A549 treated with Mapracorat at 1 μM for 4 hours (cell line): ENCODE results near the gene CKM. TPM values are rescaled to one million over a fixed set of nuclear protein-coding genes. Genes with fewer than 3 reads are reported as not detected.

Experiments used
- total RNA-seq: library from RNA; stranded (reverse); fragments of 200-300 nt; extraction: Qiagen RNA extraction; gene quantifications from 5 replicates; pipeline ENCODE4 v1.2.3, GENCODE V29; 2022

Gene CKM
- total RNA-seq = not detected in 5 replicates

DNA sequence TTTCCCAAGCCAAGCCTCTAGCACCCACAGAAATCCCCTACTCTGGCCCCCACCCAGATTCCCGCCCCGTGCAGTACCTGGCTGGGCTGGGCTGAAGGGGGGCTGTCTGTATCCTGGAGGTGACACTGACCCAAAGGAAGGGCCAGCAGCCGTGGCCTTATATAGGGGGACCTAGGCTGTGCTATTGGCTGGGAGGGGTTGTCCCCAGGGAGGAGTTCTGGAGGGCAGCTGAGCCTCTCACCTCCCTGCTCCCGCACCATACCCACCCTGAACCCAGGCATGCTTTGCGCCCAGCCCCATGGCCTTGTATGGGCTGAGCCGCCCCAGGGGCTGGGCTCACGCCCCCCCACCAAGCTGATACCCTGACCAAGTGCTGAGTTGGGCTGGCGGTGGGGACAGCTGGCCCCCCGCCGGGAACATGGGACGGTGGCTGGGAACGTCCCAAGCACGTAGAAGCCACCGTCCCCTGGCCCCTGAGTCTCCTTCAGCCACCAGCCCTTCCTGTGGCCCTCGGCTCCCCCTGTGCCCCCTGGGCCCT, at the start of gene CKM:
CKM (minus strand) TSS at position 132 of the 538 bp plus-strand sequence. CDS start 3,162 bp downstream, outside the sequence.

DNA sequence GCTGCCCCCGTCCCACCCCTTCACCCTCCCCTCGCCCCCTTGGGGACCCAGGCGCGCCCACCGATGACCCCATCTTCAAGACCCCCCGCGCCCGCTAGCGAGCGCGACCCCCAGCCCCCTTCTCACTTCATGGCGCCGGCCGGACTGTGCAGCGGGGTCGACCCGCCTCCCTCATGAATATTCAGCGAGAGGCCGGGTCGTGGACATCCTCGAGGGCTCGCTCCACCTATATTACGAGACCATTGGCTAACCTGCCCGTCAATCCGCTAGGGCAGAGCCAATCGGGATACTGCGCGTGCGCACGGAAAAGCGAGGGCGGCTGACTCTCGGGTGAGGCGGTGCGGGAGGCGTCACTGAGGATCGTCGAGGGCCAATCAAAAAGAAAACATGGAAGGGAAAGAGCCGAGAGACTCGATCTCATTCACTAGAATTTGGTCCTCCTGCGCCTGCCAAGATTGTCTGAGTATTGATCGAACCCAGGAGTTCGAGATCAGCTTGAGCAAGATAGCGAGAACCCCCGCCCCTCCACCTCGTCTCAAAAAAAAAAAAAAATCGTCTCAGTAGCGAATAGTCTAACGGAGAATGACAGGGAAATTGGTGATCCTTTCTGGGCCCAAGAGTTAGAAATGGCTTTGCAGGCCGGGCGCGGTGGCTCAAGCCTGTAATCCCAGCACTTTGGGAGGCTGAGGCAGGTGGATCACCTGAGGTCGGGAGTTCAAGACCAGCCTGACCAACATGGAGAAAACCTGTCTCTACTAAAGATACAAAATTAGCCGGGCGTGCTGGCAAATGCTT, 47.9 kb upstream of the CKM start, which contains the start of gene ERCC2:
ERCC2 (minus strand) TSS at position 164 of the 795 bp plus-strand sequence; CDS start at position 131, 33 bp downstream.

GRCh38 chr19:45340232-45340898, 17.7 kb upstream of the CKM start, which contains the start of gene KLC3:
Gene KLC3 (plus strand): TSS chr19:45340750. CDS start chr19:45345542, 4,792 bp downstream.

Other genes with a start within 250 kb of the CKM start
- gene ZNF296, start 246.4 kb downstream of the CKM start, total RNA-seq = 9.3 to 15.7 TPM (median 13.8 TPM) in 5 replicates
- gene GEMIN7, start 243.6 kb downstream of the CKM start, total RNA-seq = 87.1 to 92.1 TPM (median 90.7 TPM) in 5 replicates
- 24.6 to 41.0 TPM (median 38.8 TPM) in 5 replicates for gene PPP1R37, start 229.7 kb downstream of the CKM start, total RNA-seq
- 0.33 to 0.73 TPM (median 0.57 TPM) in 5 replicates for gene NKPD1, start 161.9 kb downstream of the CKM start, total RNA-seq
- gene TRAPPC6A, start 144.6 kb downstream of the CKM start, total RNA-seq = 35.3 to 49.4 TPM (median 42.2 TPM) in 5 replicates
- gene BLOC1S3, start 144.1 kb downstream of the CKM start, total RNA-seq = 20.2 to 27.5 TPM (median 25.3 TPM) in 5 replicates
- 1.5 to 1.8 TPM (median 1.6 TPM) in 5 replicates for gene EXOC3L2, start 77.5 kb downstream of the CKM start, total RNA-seq
- gene MARK4, start 71.6 kb downstream of the CKM start, total RNA-seq = 5.9 to 10.0 TPM (median 8.0 TPM) in 5 replicates
- gene KLC3, start 17.9 kb upstream of the CKM start, total RNA-seq = 0.91 to 1.4 TPM (median 1.1 TPM) in 5 replicates
- gene ERCC2, start 47.7 kb upstream of the CKM start, total RNA-seq = 11.7 to 13.6 TPM (median 12.9 TPM) in 5 replicates
- 32.7 to 42.5 TPM (median 39.9 TPM) in 5 replicates for gene PPP1R13L, start 82.2 kb upstream of the CKM start, total RNA-seq
- gene POLR1G, start 83.8 kb upstream of the CKM start, total RNA-seq = 43.6 to 52.2 TPM (median 46.4 TPM) in 5 replicates
- 146 to 172 TPM (median 160 TPM) in 5 replicates for gene ERCC1, start 101.0 kb upstream of the CKM start, total RNA-seq
- gene FOSB, start 145.1 kb upstream of the CKM start, total RNA-seq = 12.2 to 18.7 TPM (median 15.8 TPM) in 5 replicates
- gene RTN2, start 174.2 kb upstream of the CKM start, total RNA-seq = 11.5 to 16.1 TPM (median 12.5 TPM) in 5 replicates
- 7.1 to 10.4 TPM (median 8.1 TPM) in 5 replicates for gene PPM1N, start 175.6 kb upstream of the CKM start, total RNA-seq
- gene VASP, start 184.6 kb upstream of the CKM start, total RNA-seq = 180 to 230 TPM (median 218 TPM) in 5 replicates